PC-9 (cell line): Measurements from ENCODE around the gene SVOPL.

Experiments
- EZH2 ChIP-seq: fragments of 200-600 bp; sonication (generic); IDR thresholded peaks from 2 replicates; pipeline ENCODE4 v1.8.0; 2017; ENCODE audit warnings: antibody characterized with exemption, low read depth
- TF ChIP-seq, protein P1 (sequence below): fragments of 200-600 bp; sonication (generic); conservative IDR thresholded peaks from 2 replicates; pipeline ENCODE4 v1.6.1; 2017; ENCODE audit warnings: mixed run types, antibody characterized with exemption, mild to moderate bottlenecking, moderate library complexity

DNA sequence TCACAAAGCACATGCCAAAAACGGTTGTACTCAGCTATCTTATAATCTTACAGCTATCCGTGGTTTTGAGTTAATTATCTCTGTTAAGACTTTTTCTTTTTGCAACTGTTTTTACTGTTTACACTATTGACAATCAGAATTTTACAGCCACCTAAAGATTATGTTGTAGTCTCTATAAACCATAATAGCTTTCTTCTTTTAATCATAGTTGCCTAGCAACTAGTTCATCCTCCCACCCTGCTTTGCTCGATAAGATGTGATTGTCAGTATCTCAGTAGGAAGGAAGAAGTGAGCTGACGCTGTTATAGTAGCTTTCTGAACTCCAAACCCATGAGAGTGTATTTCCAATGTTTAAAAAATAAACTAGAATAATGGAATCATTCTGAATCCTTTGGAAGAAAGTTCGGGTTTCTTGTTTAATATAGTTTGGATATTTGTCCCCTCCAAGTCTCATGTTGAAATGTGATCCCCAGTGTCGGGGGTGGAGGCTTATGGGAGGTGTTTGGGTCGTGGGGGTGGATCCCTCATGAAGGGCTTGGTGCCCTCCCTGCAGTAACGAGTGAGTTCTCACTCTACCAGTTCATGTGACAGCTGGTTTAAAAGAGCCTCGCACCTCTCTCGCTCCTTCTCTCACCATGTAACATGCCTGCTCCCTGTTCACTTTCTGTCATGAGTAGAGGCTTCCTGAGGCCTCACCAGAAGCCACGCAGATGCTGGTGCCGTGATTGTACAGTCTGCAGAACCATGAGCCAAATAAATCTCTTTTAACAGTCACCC, 68.1 kb downstream of the SVOPL start:
- TF ChIP-seq, protein P1, sequence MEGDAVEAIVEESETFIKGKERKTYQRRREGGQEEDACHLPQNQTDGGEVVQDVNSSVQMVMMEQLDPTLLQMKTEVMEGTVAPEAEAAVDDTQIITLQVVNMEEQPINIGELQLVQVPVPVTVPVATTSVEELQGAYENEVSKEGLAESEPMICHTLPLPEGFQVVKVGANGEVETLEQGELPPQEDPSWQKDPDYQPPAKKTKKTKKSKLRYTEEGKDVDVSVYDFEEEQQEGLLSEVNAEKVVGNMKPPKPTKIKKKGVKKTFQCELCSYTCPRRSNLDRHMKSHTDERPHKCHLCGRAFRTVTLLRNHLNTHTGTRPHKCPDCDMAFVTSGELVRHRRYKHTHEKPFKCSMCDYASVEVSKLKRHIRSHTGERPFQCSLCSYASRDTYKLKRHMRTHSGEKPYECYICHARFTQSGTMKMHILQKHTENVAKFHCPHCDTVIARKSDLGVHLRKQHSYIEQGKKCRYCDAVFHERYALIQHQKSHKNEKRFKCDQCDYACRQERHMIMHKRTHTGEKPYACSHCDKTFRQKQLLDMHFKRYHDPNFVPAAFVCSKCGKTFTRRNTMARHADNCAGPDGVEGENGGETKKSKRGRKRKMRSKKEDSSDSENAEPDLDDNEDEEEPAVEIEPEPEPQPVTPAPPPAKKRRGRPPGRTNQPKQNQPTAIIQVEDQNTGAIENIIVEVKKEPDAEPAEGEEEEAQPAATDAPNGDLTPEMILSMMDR: no peak
- TF ChIP-seq EZH2: no peak
